SJCRH30 (cell line): ENCODE data around the gene MVP. TPM values are rescaled to one million over a fixed set of nuclear protein-coding genes. Genes with fewer than 3 reads are reported as not detected.
"Not testable (repeated sequence)": the region's sequence is repeated elsewhere in the genome, so short reads cannot be mapped to it uniquely, and the experiment has no call there.

Experiments
- DNase-seq, 2 experiments: peaks; one replicate each; pipeline ENCODE4 v3.0.0-alpha.2; 2015 to 2020
- H3K27ac ChIP-seq: fragments of 250-450 bp; sonication (Bioruptor Pico); 2 replicates; pipeline ENCODE4 v1.5.1; 2020; ENCODE audit warnings: mild to moderate bottlenecking, moderate library complexity
- H3K27me3 ChIP-seq: fragments of 250-450 bp; sonication (Bioruptor Pico); 2 replicates; pipeline ENCODE4 v1.5.1; 2020; ENCODE audit warnings: mild to moderate bottlenecking, moderate library complexity
- H3K36me3 ChIP-seq: fragments of 250-450 bp; sonication (Bioruptor Pico); 2 replicates; pipeline ENCODE4 v1.5.1; 2020; ENCODE audit warnings: mild to moderate bottlenecking, moderate library complexity
- H3K4me1 ChIP-seq: fragments of 250-450 bp; sonication (Bioruptor Pico); 2 replicates; pipeline ENCODE4 v1.5.1; 2020; ENCODE audit warnings: mild to moderate bottlenecking, moderate library complexity
- H3K4me3 ChIP-seq: fragments of 250-450 bp; sonication (Bioruptor Pico); 2 replicates; pipeline ENCODE4 v1.5.1; 2020; ENCODE audit warnings: mild to moderate bottlenecking, moderate library complexity
- H3K9me3 ChIP-seq: fragments of 250-450 bp; sonication (Bioruptor Pico); replicated peaks from 2 replicates; pipeline ENCODE4 v1.5.1; 2020; ENCODE audit warnings: mild to moderate bottlenecking, moderate library complexity
- total RNA-seq: library from RNA; depleted of rRNA; stranded (reverse); fragments of >200 nt; shearing (Covaris generic); gene quantifications from 2 replicates; pipeline ENCODE4 v1.2.3, GENCODE V29; 2014

The MVP gene
- total RNA-seq, 1 experiment from 2014 or later, result 0.63 TPM

GRCh38 chr16:29858149-29858849 lies 38.0 kb downstream of the MVP start:
- no peaks in the 10 kb centered on the region for H3K4me1 ChIP-seq
- H3K9me3 ChIP-seq, result no peaks in the 10 kb centered on the region
- H3K27ac ChIP-seq, result no peak overlapping the region
- DNase-seq, result no peak
- no peaks in the 10 kb centered on the region for H3K36me3 ChIP-seq
- H3K4me3 ChIP-seq, result no peak overlapping the region
- H3K27me3 ChIP-seq, result no peaks in the 10 kb centered on the region

- no peaks in the 10 kb centered on the region for H3K36me3 ChIP-seq
- DNase-seq, result no peak
- H3K27ac ChIP-seq, result no peak overlapping the region
- no peaks in the 10 kb centered on the region for H3K27me3 ChIP-seq
- no peaks in the 10 kb centered on the region for H3K9me3 ChIP-seq
- H3K4me1 ChIP-seq, result no peaks in the 10 kb centered on the region
- H3K4me3 ChIP-seq, result no peak overlapping the region
Observed at GRCh38 chr16:29858974-29859373, 38.7 kb downstream of the MVP start.

GRCh38 chr16:29860218-29860617 lies 40.0 kb downstream of the MVP start:
- DNase-seq, result no peak
- H3K4me1 ChIP-seq, result no peaks in the 10 kb centered on the region
- no peak overlapping the region for H3K4me3 ChIP-seq
- H3K9me3 ChIP-seq, result no peaks in the 10 kb centered on the region
- no peaks in the 10 kb centered on the region for H3K36me3 ChIP-seq
- H3K27me3 ChIP-seq, result no peaks in the 10 kb centered on the region
- no peak overlapping the region for H3K27ac ChIP-seq

- no peaks in the 10 kb centered on the region for H3K4me1 ChIP-seq
- H3K4me3 ChIP-seq, result peak overlapping the region; percentile 80
- no peaks in the 10 kb centered on the region for H3K36me3 ChIP-seq
- no peak overlapping the region; the same call in 1 of the 2 replicates for H3K27ac ChIP-seq
- H3K9me3 ChIP-seq, result no peaks in the 10 kb centered on the region
- DNase-seq, result peak in 1 of 2 experiments; percentile 20
- H3K27me3 ChIP-seq, result no peaks in the 10 kb centered on the region
Observed at GRCh38 chr16:29862383-29862883, 42.2 kb downstream of the MVP start.

GRCh38 chr16:29862884-29863668 lies 42.8 kb downstream of the MVP start, which contains the start of gene CDIPT:
Gene CDIPT, minus strand, starts transcription at chr16:29863226. Its CDS starts 369 bp downstream, at chr16:29862857.
- peak within 1 kb of the TSS; percentile 80 for H3K4me3 ChIP-seq
- peak; percentile 93 to 96 for DNase-seq

GRCh38 chr16:29863669-29863984 lies 43.4 kb downstream of the MVP start:
- no peak for DNase-seq
- Histone ChIP-seq H3K4me1 (no peaks in the 10 kb centered on the region), H3K36me3 (no peaks in the 10 kb centered on the region), H3K4me3 (peak overlapping the region; percentile 80; the same call in 1 of the 2 replicates), H3K27ac (peak overlapping the region; percentile 98), H3K27me3 (0 out of 2 replicates have a peak, but pooled peaks cover 2% of the 10 kb centered on the region), H3K9me3 (no peaks in the 10 kb centered on the region)

More at GRCh38 chr16:29862884-29863668, 42.8 kb downstream of the MVP start, which contains the start of gene CDIPT:
- Histone ChIP-seq H3K4me1 (no peaks in the 10 kb centered on the region), H3K27ac (peak within 1 kb of the TSS; percentile 98), H3K36me3 (no peaks in the 10 kb centered on the region), H3K9me3 (no peaks in the 10 kb centered on the region), H3K27me3 (no peaks in the 10 kb centered on the region)

- 0 out of 2 replicates have a peak, but pooled peaks cover 3% of the 10 kb centered on the region for H3K27me3 ChIP-seq
- no peaks in the 10 kb centered on the region for H3K4me1 ChIP-seq
- no peak for DNase-seq
- H3K27ac ChIP-seq, result no peak overlapping the region
- H3K36me3 ChIP-seq, result no peaks in the 10 kb centered on the region
- H3K9me3 ChIP-seq, result no peaks in the 10 kb centered on the region
- no peak overlapping the region for H3K4me3 ChIP-seq
Observed at GRCh38 chr16:29864205-29864604, 43.9 kb downstream of the MVP start.

GRCh38 chr16:29868396-29869009 lies 48.2 kb downstream of the MVP start:
- Histone ChIP-seq H3K4me1 (no peaks in the 10 kb centered on the region), H3K36me3 (no peaks in the 10 kb centered on the region), H3K4me3 (no peak overlapping the region), H3K9me3 (no peaks in the 10 kb centered on the region), H3K27ac (no peak overlapping the region), H3K27me3 (peaks cover 3% of the 10 kb centered on the region; the same call in 1 of the 2 replicates)
- DNase-seq, result peak in 1 of 2 experiments; percentile 18

GRCh38 chr16:29869067-29869466 lies 48.8 kb downstream of the MVP start:
- not testable (repeated sequence) for DNase-seq, H3K36me3 ChIP-seq, H3K9me3 ChIP-seq, H3K4me3 ChIP-seq, H3K27me3 ChIP-seq, H3K27ac ChIP-seq, H3K4me1 ChIP-seq

- Histone ChIP-seq H3K9me3 (no peaks in the 10 kb centered on the region), H3K4me3 (no peak overlapping the region), H3K27me3 (peaks cover 3% of the 10 kb centered on the region; the same call in 1 of the 2 replicates), H3K4me1 (no peaks in the 10 kb centered on the region), H3K36me3 (no peaks in the 10 kb centered on the region), H3K27ac (no peak overlapping the region)
- no peak for DNase-seq
Observed at GRCh38 chr16:29871822-29872546, 51.7 kb downstream of the MVP start.

GRCh38 chr16:29873319-29873718 lies 53.1 kb downstream of the MVP start:
- Histone ChIP-seq H3K4me1 (no peaks in the 10 kb centered on the region), H3K36me3 (no peaks in the 10 kb centered on the region), H3K9me3 (no peaks in the 10 kb centered on the region), H3K4me3 (no peak overlapping the region), H3K27ac (no peak overlapping the region), H3K27me3 (peaks cover 3% of the 10 kb centered on the region; the same call in 1 of the 2 replicates)
- no peak for DNase-seq

GRCh38 chr16:29875206-29875605 lies 54.9 kb downstream of the MVP start:
- H3K27ac ChIP-seq, result no peak overlapping the region
- no peaks in the 10 kb centered on the region for H3K4me1 ChIP-seq
- H3K4me3 ChIP-seq, result no peak overlapping the region
- H3K36me3 ChIP-seq, result no peaks in the 10 kb centered on the region
- no peaks in the 10 kb centered on the region for H3K9me3 ChIP-seq
- DNase-seq, result no peak
- H3K27me3 ChIP-seq, result no peaks in the 10 kb centered on the region; the same call in 1 of the 2 replicates

GRCh38 chr16:29876217-29876593 lies 55.9 kb downstream of the MVP start:
- Histone ChIP-seq H3K9me3 (no peaks in the 10 kb centered on the region), H3K27ac (no peak overlapping the region), H3K4me3 (no peak overlapping the region), H3K27me3 (no peaks in the 10 kb centered on the region; the same call in 1 of the 2 replicates), H3K4me1 (no peaks in the 10 kb centered on the region), H3K36me3 (no peaks in the 10 kb centered on the region)
- no peak for DNase-seq

GRCh38 chr16:29876594-29877249 lies 56.5 kb downstream of the MVP start:
- Histone ChIP-seq H3K9me3 (no peaks in the 10 kb centered on the region), H3K36me3 (no peaks in the 10 kb centered on the region), H3K4me3 (no peak overlapping the region), H3K27me3 (no peaks in the 10 kb centered on the region; the same call in 1 of the 2 replicates), H3K4me1 (no peaks in the 10 kb centered on the region), H3K27ac (no peak overlapping the region)
- DNase-seq, result no peak
